Vagina (tissue), 2 donors: Measurements from ENCODE around the gene CRISPLD2.

ENCODE experiments used
- POLR2A ChIP-seq, 2 donors: fragments of 450-650 bp; IDR thresholded peaks; one replicate each; pipeline ENCODE4 v1.6.1; 2017; ENCODE audit warnings: antibody characterized with exemption in 2 of 2, mild to moderate bottlenecking in 2 of 2, moderate library complexity in 2 of 2
- POLR2AphosphoS5 ChIP-seq, 2 donors: sonication (generic); formaldehyde crosslinking; IDR thresholded peaks; one replicate each; pipeline ENCODE4 v1.9.0; 2017; ENCODE audit warnings: antibody characterized with exemption in 2 of 2, mild to moderate bottlenecking in 2 of 2, low read depth in 1 of 2; ENCODE audit not compliant: insufficient read depth in 1 of 2
- TF ChIP-seq, protein P1 (sequence below), 3 experiments: fragments of 450-650 bp in 2 of 3; fragments of 200-600 bp in 1 of 3; sonication (generic) in 1 of 3; IDR thresholded peaks; one replicate each; pipeline ENCODE4 v1.5.1; 2017 to 2019; ENCODE audit warnings: antibody characterized with exemption in 3 of 3, mild to moderate bottlenecking in 2 of 3, moderate library complexity in 2 of 3

DNA sequence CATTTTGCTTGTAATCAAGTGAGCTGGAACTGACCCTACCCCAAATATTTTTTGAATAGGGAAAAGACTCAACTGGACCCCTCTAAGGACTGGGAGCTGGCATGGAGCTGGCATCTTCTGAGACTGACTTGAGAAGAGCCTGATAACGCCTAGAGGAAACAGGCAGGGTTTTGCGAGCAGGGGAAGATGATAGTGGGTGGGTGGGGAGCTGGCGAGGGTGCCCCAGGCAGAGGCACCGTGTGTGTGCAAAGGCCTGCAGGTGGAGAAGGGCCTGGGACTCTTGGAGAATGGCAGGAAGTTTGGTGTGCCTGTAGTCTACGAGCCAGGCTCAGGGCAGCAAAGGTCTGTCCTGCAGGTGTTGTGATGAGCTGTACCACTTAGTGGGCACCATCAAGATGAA, 4.1 kb downstream of the CRISPLD2 start:
- TF ChIP-seq, protein P1, sequence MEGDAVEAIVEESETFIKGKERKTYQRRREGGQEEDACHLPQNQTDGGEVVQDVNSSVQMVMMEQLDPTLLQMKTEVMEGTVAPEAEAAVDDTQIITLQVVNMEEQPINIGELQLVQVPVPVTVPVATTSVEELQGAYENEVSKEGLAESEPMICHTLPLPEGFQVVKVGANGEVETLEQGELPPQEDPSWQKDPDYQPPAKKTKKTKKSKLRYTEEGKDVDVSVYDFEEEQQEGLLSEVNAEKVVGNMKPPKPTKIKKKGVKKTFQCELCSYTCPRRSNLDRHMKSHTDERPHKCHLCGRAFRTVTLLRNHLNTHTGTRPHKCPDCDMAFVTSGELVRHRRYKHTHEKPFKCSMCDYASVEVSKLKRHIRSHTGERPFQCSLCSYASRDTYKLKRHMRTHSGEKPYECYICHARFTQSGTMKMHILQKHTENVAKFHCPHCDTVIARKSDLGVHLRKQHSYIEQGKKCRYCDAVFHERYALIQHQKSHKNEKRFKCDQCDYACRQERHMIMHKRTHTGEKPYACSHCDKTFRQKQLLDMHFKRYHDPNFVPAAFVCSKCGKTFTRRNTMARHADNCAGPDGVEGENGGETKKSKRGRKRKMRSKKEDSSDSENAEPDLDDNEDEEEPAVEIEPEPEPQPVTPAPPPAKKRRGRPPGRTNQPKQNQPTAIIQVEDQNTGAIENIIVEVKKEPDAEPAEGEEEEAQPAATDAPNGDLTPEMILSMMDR (IDR thresholded peaks at IDR 0.05), result no peak
- TF ChIP-seq POLR2AphosphoS5 (IDR thresholded peaks at IDR 0.05; ENCODE audit: insufficient read depth in 1 of 2, low read depth in 1 of 2) (no peak), POLR2A (IDR thresholded peaks at IDR 0.05) (no peak)
